H1 (cell line): ENCODE measurements around the gene DAPK2. TPM values are rescaled to one million over a fixed set of nuclear protein-coding genes. Genes with fewer than 3 reads are reported as not detected.

Source experiments
- CTCF ChIA-PET: fragments of 300-600 bp; sonication (Branson Sonifier 250); formaldehyde crosslinking; loops from one replicate; lab custom pipeline; 2021; ENCODE audit not compliant: partially characterized antibody; lab: Charles Lee
- POLR2A ChIA-PET: fragments of 300-600 bp; sonication (Branson Sonifier 250); formaldehyde crosslinking; loops from one replicate; lab custom pipeline; 2021; ENCODE audit warnings: inconsistent platforms; ENCODE audit not compliant: partially characterized antibody; lab: Charles Lee
- DNase-seq, 2 experiments: peaks; one replicate each; pipeline versions ENCODE4 v3.0.0 to v3.0.0-alpha.2; 2010 to 2022; ENCODE audit warnings: low spot score in 2 of 2, low read depth in 1 of 2, mixed read lengths in 1 of 2
- FAIRE-seq: peaks from 2 replicates; lab custom pipeline; 2011; peaks lifted over from hg19 to GRCh38; lab: Jason Lieb, UNC
- H2AFZ ChIP-seq: 2 replicates; pipeline ENCODE4 v1.8.1; 2012; ENCODE audit warnings: low read length, inconsistent platforms
- H2AK5ac ChIP-seq: 2 replicates; pipeline ENCODE4 v1.6.1; 2013; ENCODE audit warnings: low read depth, low read length
- H2BK120ac ChIP-seq: replicated peaks from 2 replicates; pipeline ENCODE3; 2013; ENCODE audit warnings: low read depth, low read length, inconsistent platforms
- H2BK12ac ChIP-seq: 2 replicates; pipeline ENCODE4 v1.6.1; 2013; ENCODE audit warnings: low read depth, low read length
- H2BK15ac ChIP-seq: 2 replicates; pipeline ENCODE4 v1.6.1; 2013; ENCODE audit warnings: low read length
- H2BK20ac ChIP-seq: 2 replicates; pipeline ENCODE4 v1.6.1; 2013; ENCODE audit warnings: low read length
- H2BK5ac ChIP-seq: 2 replicates; pipeline ENCODE4 v1.6.1; 2013; ENCODE audit warnings: low read depth, low read length
- H3K14ac ChIP-seq: 2 replicates; pipeline ENCODE4 v1.6.1; 2013; ENCODE audit warnings: inconsistent platforms; ENCODE audit not compliant: insufficient read length
- H3K18ac ChIP-seq: 2 replicates; pipeline ENCODE4 v1.6.1; 2013; ENCODE audit warnings: low read length; ENCODE audit errors: extremely low read depth
- H3K23ac ChIP-seq: 2 replicates; pipeline ENCODE4 v1.6.1; 2013; ENCODE audit warnings: inconsistent platforms; ENCODE audit not compliant: insufficient read length
- H3K23me2 ChIP-seq: 2 replicates; pipeline ENCODE4 v1.6.1; 2013; ENCODE audit warnings: low read depth, low read length
- H3K27ac ChIP-seq: 2 replicates; pipeline ENCODE4 v1.6.1; 2011; ENCODE audit warnings: low read depth, low read length, inconsistent platforms
- H3K27me3 ChIP-seq, 4 experiments: replicated peaks in 1 of 4; 1 replicate in 1 of 4; 2 replicates in 3 of 4; pipeline versions ENCODE4 v1.6.1 to v1.8.1; 2011 to 2013; ENCODE audit warnings: low read length in 3 of 4, mild to moderate bottlenecking in 3 of 4, inconsistent platforms in 2 of 4, mixed read lengths in 2 of 4, moderate library complexity in 1 of 4; ENCODE audit not compliant: control insufficient read depth in 3 of 4, insufficient read depth in 3 of 4; ENCODE audit errors: extremely low read depth in 1 of 4
- H3K36me3 ChIP-seq, 4 experiments: 2 replicates each; pipeline versions ENCODE4 v1.6.1 to v1.8.1; 2011 to 2013; ENCODE audit warnings: mild to moderate bottlenecking in 4 of 4, low read length in 3 of 4, moderate library complexity in 2 of 4, control low read depth in 1 of 4, inconsistent platforms in 1 of 4; ENCODE audit not compliant: insufficient read depth in 4 of 4, control insufficient read depth in 2 of 4
- H3K4ac ChIP-seq: replicated peaks from 2 replicates; pipeline ENCODE3; 2013; ENCODE audit warnings: low read length, low read depth, mixed read lengths, inconsistent platforms; ENCODE audit not compliant: insufficient read length
- H3K4me1 ChIP-seq, 4 experiments: replicated peaks in 1 of 4; 1 replicate in 1 of 4; 2 replicates in 3 of 4; pipeline versions ENCODE4 v1.6.1 to v1.8.1; 2011 to 2013; ENCODE audit warnings: low read length in 3 of 4, inconsistent platforms in 2 of 4, mixed read lengths in 1 of 4; ENCODE audit not compliant: insufficient read depth in 4 of 4, control insufficient read depth in 3 of 4
- H3K4me2 ChIP-seq, 2 experiments: 2 replicates each; pipeline versions ENCODE4 v1.6.1 to v1.8.1; 2011 to 2013; ENCODE audit warnings: low read depth in 2 of 2, low read length in 2 of 2, control low read depth in 1 of 2, inconsistent platforms in 1 of 2, mild to moderate bottlenecking in 1 of 2; ENCODE audit not compliant: insufficient read depth in 1 of 2
- H3K4me3 ChIP-seq, 4 experiments: fragments of 200-600, 300-600 bp in 1 of 4; sonication (generic), shearing (Covaris generic), sonication (Bioruptor Twin) in 1 of 4; 2 replicates each; pipeline versions ENCODE4 v1.5.1 to v1.8.1; 2011 to 2016; ENCODE audit warnings: low read length in 4 of 4, low read depth in 3 of 4, control low read depth in 2 of 4, inconsistent platforms in 2 of 4, mild to moderate bottlenecking in 2 of 4, mixed read lengths in 1 of 4, moderate library complexity in 1 of 4; ENCODE audit not compliant: insufficient read depth in 2 of 4; ENCODE audit errors: extremely low read depth in 1 of 4
- H3K56ac ChIP-seq: replicated peaks from 2 replicates; pipeline ENCODE3; 2013; ENCODE audit warnings: low read depth, mild to moderate bottlenecking, mixed read lengths, low read length, inconsistent platforms; ENCODE audit not compliant: insufficient read length
- H3K79me1 ChIP-seq: 2 replicates; pipeline ENCODE4 v1.6.1; 2013; ENCODE audit warnings: low read depth, low read length, control low read depth
- H3K79me2 ChIP-seq, 2 experiments: 2 replicates each; pipeline versions ENCODE4 v1.6.1 to v1.8.1; 2012 to 2013; ENCODE audit warnings: low read length in 2 of 2, mild to moderate bottlenecking in 2 of 2, inconsistent platforms in 1 of 2; ENCODE audit not compliant: insufficient read depth in 2 of 2, control insufficient read depth in 1 of 2
- H3K9ac ChIP-seq, 4 experiments: replicated peaks in 1 of 4; 1 replicate in 1 of 4; 2 replicates in 3 of 4; pipeline versions ENCODE4 v1.6.1 to v1.8.1; 2011 to 2013; ENCODE audit warnings: low read depth in 3 of 4, low read length in 3 of 4, control low read depth in 2 of 4, mild to moderate bottlenecking in 2 of 4, moderate library complexity in 2 of 4, inconsistent platforms in 1 of 4; ENCODE audit errors: extremely low read depth in 1 of 4
- H3K9me3 ChIP-seq, 2 experiments: 2 replicates each; pipeline versions ENCODE4 v1.6.1 to v1.8.1; 2012 to 2013; ENCODE audit warnings: mild to moderate bottlenecking in 2 of 2, moderate library complexity in 2 of 2, control low read depth in 1 of 2, inconsistent platforms in 1 of 2, low read depth in 1 of 2, low read length in 1 of 2, mixed read lengths in 1 of 2; ENCODE audit not compliant: insufficient read depth in 2 of 2
- H4K20me1 ChIP-seq, 2 experiments: replicated peaks in 1 of 2; 2 replicates each; pipeline versions ENCODE3 to v1.8.1; 2011 to 2013; ENCODE audit warnings: inconsistent platforms in 2 of 2, low read length in 2 of 2, mild to moderate bottlenecking in 1 of 2; ENCODE audit not compliant: insufficient read depth in 2 of 2, control insufficient read depth in 1 of 2
- H4K5ac ChIP-seq: 2 replicates; pipeline ENCODE4 v1.6.1; 2013; ENCODE audit warnings: low read length, low read depth, mixed read lengths, inconsistent platforms; ENCODE audit not compliant: insufficient read length
- H4K8ac ChIP-seq: 2 replicates; pipeline ENCODE4 v1.8.0; 2013; ENCODE audit warnings: mild to moderate bottlenecking, moderate library complexity, low read length, inconsistent platforms; ENCODE audit not compliant: insufficient read depth; ENCODE audit errors: extremely low read depth
- H4K91ac ChIP-seq: replicated peaks from 2 replicates; pipeline ENCODE3; 2013; ENCODE audit warnings: low read length, mixed read lengths, inconsistent platforms; ENCODE audit not compliant: insufficient read length
- BCL11A ChIP-seq, 2 experiments: IDR thresholded peaks; one replicate each; pipeline ENCODE4 v1.6.1; 2011; ENCODE audit warnings: low read depth in 2 of 2, low read length in 2 of 2, mild to moderate bottlenecking in 2 of 2
- CBX8 ChIP-seq: fragments of 300-800, 300-1000 bp; sonication (generic); IDR thresholded peaks from 2 replicates; pipeline ENCODE4 v1.7.1; 2016; ENCODE audit warnings: low read depth, low read length, borderline replicate concordance
- CHD1 ChIP-seq: IDR thresholded peaks from 2 replicates; pipeline ENCODE4 v1.6.1; 2012; ENCODE audit warnings: low read depth, low read length, improper control_type of control experiment
- CREB1 ChIP-seq: IDR thresholded peaks from 2 replicates; pipeline ENCODE4 v1.6.1; 2012; ENCODE audit warnings: inconsistent platforms
- HDAC2 ChIP-seq, 2 experiments: fragments of 300-600 bp in 1 of 2; sonication (generic) in 1 of 2; IDR thresholded peaks; 2 replicates each; pipeline ENCODE4 v1.6.1; 2011 to 2012; ENCODE audit warnings: low read depth in 2 of 2, low read length in 2 of 2, mild to moderate bottlenecking in 2 of 2, moderate library complexity in 2 of 2, borderline replicate concordance in 1 of 2, inconsistent platforms in 1 of 2
- RNF2 ChIP-seq: fragments of 200-900, 300-1000 bp; sonication (generic); IDR thresholded peaks from 2 replicates; pipeline ENCODE4 v1.7.1; 2016; ENCODE audit warnings: borderline replicate concordance, low read depth, mild to moderate bottlenecking, antibody characterized with exemption, low read length; ENCODE audit not compliant: poor library complexity, severe bottlenecking; ENCODE audit errors: missing control alignments
- SIRT6 ChIP-seq: IDR thresholded peaks from one replicate; pipeline ENCODE4 v1.7.1; 2012; ENCODE audit warnings: low read length, inconsistent platforms
- SIX5 ChIP-seq: IDR thresholded peaks from 2 replicates; pipeline ENCODE4 v1.6.1; 2011; ENCODE audit warnings: mild to moderate bottlenecking, low read depth, low read length
- SP2 ChIP-seq: IDR thresholded peaks from 2 replicates; pipeline ENCODE4 v1.6.1; 2012; ENCODE audit warnings: mild to moderate bottlenecking, low read length, inconsistent platforms
- TAF7 ChIP-seq: optimal IDR thresholded peaks from 2 replicates; pipeline ENCODE3; 2011; ENCODE audit warnings: low read depth, mild to moderate bottlenecking, inconsistent platforms, low read length, moderate library complexity, borderline replicate concordance
- USF2 ChIP-seq: IDR thresholded peaks from 2 replicates; pipeline ENCODE4 v1.6.1; 2011; ENCODE audit warnings: low read length, improper control_type of control experiment
- WGBS, 2 experiments: shearing (Covaris generic) in 1 of 2; methylation state at CpG; one replicate each; pipeline versions ENCODE4 v1.1.6 to v1.1.7; 2013 to 2015; ENCODE audit warnings: low lambda C conversion rate in 2 of 2, mixed read lengths in 2 of 2, inconsistent platforms in 1 of 2, low coverage in 1 of 2, missing lambda C conversion rate in 1 of 2; ENCODE audit not compliant: insufficient replicate concordance in 2 of 2, insufficient coverage in 1 of 2, insufficient read length in 1 of 2; ENCODE audit errors: extremely low coverage in 1 of 2, missing lambda C conversion rate in 1 of 2; 5-methylcytosine and 5-hydroxymethylcytosine counted together
- polyA plus RNA-seq, 7 experiments: library from polyadenylated mRNA; depleted of rRNA in 3 of 7; stranded (reverse) in 5 of 7; unstranded in 2 of 7; fragments of >200 nt in 5 of 7; fragments of 200-250 nt in 2 of 7; gene quantifications; 1 replicate in 5 of 7; 2 replicates in 1 of 7; 4 replicates in 1 of 7; pipeline versions ENCODE4 v1.2.1 to v1.2.3, GENCODE V29; 2011 to 2013; ENCODE audit warnings: missing spikeins in 2 of 7, mixed read lengths in 2 of 7
- total RNA-seq: library from RNA; stranded (reverse); fragmentation: NEBNext Ultra II Directional; extraction: Animal tissue kit (Norgen Biotek cat#: 25700); gene quantifications from 2 replicates; pipeline ENCODE4 v1.2.1, GENCODE V29; 2021
- TF ChIP-seq, protein P1 (sequence below): IDR thresholded peaks from 2 replicates; pipeline ENCODE4 v1.6.1; 2011; ENCODE audit warnings: low read depth, mild to moderate bottlenecking, low read length; ENCODE audit not compliant: insufficient read depth

Gene DAPK2
- total and polyA plus RNA-seq, 2 of the 8 experiments (the other 6 are each of a cell fraction or from before 2014, with no cell fraction given): 1.8 to 2.9 TPM

DNA sequence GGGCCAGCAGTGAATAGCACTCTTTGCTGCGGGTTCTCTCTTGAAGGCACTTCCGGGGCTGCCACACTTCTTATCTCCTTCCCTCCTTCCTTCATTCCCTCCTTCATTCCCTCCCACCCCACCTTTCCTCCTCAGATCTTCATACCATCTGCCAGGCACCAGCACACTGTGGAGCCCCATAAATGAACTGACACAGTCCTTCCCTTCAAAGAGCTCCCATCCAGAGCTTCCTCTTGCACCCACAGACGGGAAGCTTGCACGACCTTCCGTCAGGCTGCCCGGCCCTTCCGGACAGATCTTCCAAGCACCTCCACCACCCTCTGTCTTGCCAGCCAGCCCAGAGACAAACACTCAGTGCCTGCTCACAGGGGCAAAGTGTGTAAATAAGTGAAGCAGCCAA, 147.1 kb downstream of the DAPK2 start:
- DNase-seq (no peak), FAIRE-seq (no peak)
- Histone ChIP-seq H3K23me2 (no peaks in the 10 kb centered on the region), H3K4me2 (no peak overlapping the region), H3K4ac (no peak overlapping the region), H2BK15ac (no peak overlapping the region), H3K9me3 (no peaks in the 10 kb centered on the region), H4K8ac (no peak overlapping the region), H3K14ac (no peak overlapping the region), H3K9ac (no peak overlapping the region), H4K5ac (no peak overlapping the region), H2BK12ac (no peak overlapping the region), H4K20me1 (no peaks in the 10 kb centered on the region), H3K27ac (no peak overlapping the region), H3K4me1 (peaks cover 0 to 8% (median 0%) of the 10 kb centered on the region in 4 experiments; a peak in 3 of 7 replicates), H3K18ac (no peak overlapping the region), H3K79me1 (no peaks in the 10 kb centered on the region), H3K79me2 (no peaks in the 10 kb centered on the region), H3K36me3 (no peaks in the 10 kb centered on the region), H3K23ac (no peak overlapping the region), H2AFZ (no peak overlapping the region), H2BK120ac (no peak overlapping the region), H3K56ac (no peak overlapping the region), H4K91ac (no peak overlapping the region), H3K27me3 (no peaks in the 10 kb centered on the region), H2BK20ac (no peak overlapping the region), H2AK5ac (no peak overlapping the region), H3K4me3 (no peak overlapping the region), H2BK5ac (no peak overlapping the region; the same call in 1 of the 2 replicates)
- ChIA-PET CTCF (interaction anchor here (1.0 to 1.8 kb wide), 5 partner anchors 10 to 84 kb away, joined by 3 to 6 read pairs (median 4); no protein-coding TSS in a partner anchor), POLR2A (no interaction called here)
- WGBS, 2 experiments: 95% methylated on average over 7 of the region's 7 CpGs; no CpG with 5 or more reads in 1 of the 2 experiments
- no peak for TF ChIP-seq SIRT6
- no peak for TF ChIP-seq CREB1
- TF ChIP-seq USF2: no peak
- TF ChIP-seq TAF7: no peak
- no peak for TF ChIP-seq HDAC2 (IDR thresholded peaks at IDR 0.05; ENCODE audit: borderline replicate concordance in 1 of 2, low read depth in 2 of 2, low read length in 2 of 2)
- TF ChIP-seq, protein P1, sequence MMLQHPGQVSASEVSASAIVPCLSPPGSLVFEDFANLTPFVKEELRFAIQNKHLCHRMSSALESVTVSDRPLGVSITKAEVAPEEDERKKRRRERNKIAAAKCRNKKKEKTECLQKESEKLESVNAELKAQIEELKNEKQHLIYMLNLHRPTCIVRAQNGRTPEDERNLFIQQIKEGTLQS: no peak
- TF ChIP-seq SIX5: no peak
- TF ChIP-seq CBX8: no peak
- no peak for TF ChIP-seq BCL11A (IDR thresholded peaks at IDR 0.05; ENCODE audit: low read depth in 2 of 2, low read length in 2 of 2)
- no peak for TF ChIP-seq SP2
- no peak for TF ChIP-seq CHD1
- TF ChIP-seq RNF2: no peak
